ENCODE data around the gene MAN2A1.
"Not testable (repeated sequence)": the region's sequence is repeated elsewhere in the genome, so short reads cannot be mapped to it uniquely, and the experiment has no call there.

Gene MAN2A1

GRCh38 chr5:109755761-109756160 lies 66.0 kb downstream of the MAN2A1 start:
- no peak overlapping the region for H3K4me3 ChIP-seq (ENCODE audit: low read depth, low read length)
- no peak for DNase-seq (ENCODE audit: low read depth)
- TF ChIP-seq CTCF (IDR thresholded peaks at IDR 0.05; ENCODE audit: low read depth, low read length, missing control alignments), result no peak

GRCh38 chr5:109756543-109757185 lies 66.9 kb downstream of the MAN2A1 start:
- no peak overlapping the region for H3K4me3 ChIP-seq (ENCODE audit: low read depth, low read length)
- DNase-seq (ENCODE audit: low read depth), result no peak
- no peak for TF ChIP-seq CTCF (IDR thresholded peaks at IDR 0.05; ENCODE audit: low read depth, low read length, missing control alignments)

GRCh38 chr5:109757490-109757889 lies 67.8 kb downstream of the MAN2A1 start:
- DNase-seq (ENCODE audit: low read depth), result no peak
- TF ChIP-seq CTCF (IDR thresholded peaks at IDR 0.05; ENCODE audit: low read depth, low read length, missing control alignments), result no peak
- no peak overlapping the region for H3K4me3 ChIP-seq (ENCODE audit: low read depth, low read length)

- no peak overlapping the region for H3K4me3 ChIP-seq (ENCODE audit: low read depth, low read length)
- TF ChIP-seq CTCF (IDR thresholded peaks at IDR 0.05; ENCODE audit: low read depth, low read length, missing control alignments), result no peak
- DNase-seq (ENCODE audit: low read depth), result no peak
These were observed 69.6 kb downstream of the MAN2A1 start for GRCh38 chr5:109759306-109759705.

- DNase-seq (ENCODE audit: low read depth), result not testable (repeated sequence)
These were observed 70.4 kb downstream of the MAN2A1 start for GRCh38 chr5:109760130-109760529.

GRCh38 chr5:109762821-109763220 lies 73.1 kb downstream of the MAN2A1 start:
- no peak for DNase-seq (ENCODE audit: low read depth)
- TF ChIP-seq CTCF (IDR thresholded peaks at IDR 0.05; ENCODE audit: low read depth, low read length, missing control alignments), result no peak
- H3K4me3 ChIP-seq (ENCODE audit: low read depth, low read length), result no peak overlapping the region

More at GRCh38 chr5:109760130-109760529, 70.4 kb downstream of the MAN2A1 start:
- not testable (repeated sequence) for H3K4me3 ChIP-seq (ENCODE audit: low read depth, low read length)

GRCh38 chr5:109767184-109767995 lies 77.7 kb downstream of the MAN2A1 start:
- DNase-seq (ENCODE audit: low read depth), result no peak
- TF ChIP-seq CTCF (IDR thresholded peaks at IDR 0.05; ENCODE audit: low read depth, low read length, missing control alignments), result no peak
- no peak overlapping the region for H3K4me3 ChIP-seq (ENCODE audit: low read depth, low read length)
